ENCODE results near the gene ARFGAP3. TPM values are rescaled to one million over a fixed set of nuclear protein-coding genes. Genes with fewer than 3 reads are reported as not detected.

Gene ARFGAP3
- total and polyA plus RNA-seq, 2 donors = 33.1 to 59.6 TPM

GRCh38 chr22:42836026-42836425 lies 21.0 kb downstream of the ARFGAP3 start:
- DNase-seq (ENCODE audit: extremely low spot score) = no peak
- H3K27ac ChIP-seq (ENCODE audit: low read depth) = no peak overlapping the region
- no peak overlapping the region for H3K4me3 ChIP-seq (ENCODE audit: low read depth, low read length)
- 96% methylated on average over 5 of the region's 5 CpGs for WGBS
- peaks cover 8% of the 10 kb centered on the region for H3K36me3 ChIP-seq (ENCODE audit: insufficient read depth)
- no peaks in the 10 kb centered on the region for H3K4me1 ChIP-seq (ENCODE audit: insufficient read depth)

GRCh38 chr22:42834177-42834949 lies 22.7 kb downstream of the ARFGAP3 start:
- DNase-seq (ENCODE audit: extremely low spot score) = no peak
- Histone ChIP-seq H3K4me3 (ENCODE audit: low read depth, low read length) (no peak overlapping the region), H3K36me3 (ENCODE audit: insufficient read depth) (peaks cover 8% of the 10 kb centered on the region), H3K4me1 (ENCODE audit: insufficient read depth) (no peaks in the 10 kb centered on the region), H3K27ac (ENCODE audit: low read depth) (no peak overlapping the region)
- WGBS = 85% methylated on average over 5 of the region's 5 CpGs

DNA sequence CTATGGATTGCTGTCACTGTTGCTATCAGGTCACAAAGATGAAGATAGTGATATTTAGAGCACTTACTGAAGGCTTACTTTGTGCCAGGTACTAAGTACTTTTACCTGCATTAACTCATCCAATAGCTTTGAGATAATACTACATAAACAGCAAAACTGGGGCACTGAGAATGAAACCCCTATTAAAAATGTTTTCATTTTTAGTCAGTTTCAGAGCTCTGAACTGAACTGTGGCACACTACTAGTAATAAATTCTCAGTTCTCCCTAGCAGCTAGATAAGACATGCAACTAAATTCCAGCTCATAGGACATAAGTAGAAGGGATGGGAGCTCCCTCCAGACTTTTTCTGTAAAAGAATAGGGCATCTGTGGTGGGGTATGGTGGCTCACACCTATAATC lies 24.0 kb downstream of the ARFGAP3 start:
- Histone ChIP-seq H3K27ac (ENCODE audit: low read depth) (no peak overlapping the region), H3K4me1 (ENCODE audit: insufficient read depth) (no peaks in the 10 kb centered on the region), H3K36me3 (ENCODE audit: insufficient read depth) (peaks cover 9% of the 10 kb centered on the region), H3K4me3 (ENCODE audit: low read depth, low read length) (no peak overlapping the region)
- no peak for DNase-seq (ENCODE audit: extremely low spot score)

DNA sequence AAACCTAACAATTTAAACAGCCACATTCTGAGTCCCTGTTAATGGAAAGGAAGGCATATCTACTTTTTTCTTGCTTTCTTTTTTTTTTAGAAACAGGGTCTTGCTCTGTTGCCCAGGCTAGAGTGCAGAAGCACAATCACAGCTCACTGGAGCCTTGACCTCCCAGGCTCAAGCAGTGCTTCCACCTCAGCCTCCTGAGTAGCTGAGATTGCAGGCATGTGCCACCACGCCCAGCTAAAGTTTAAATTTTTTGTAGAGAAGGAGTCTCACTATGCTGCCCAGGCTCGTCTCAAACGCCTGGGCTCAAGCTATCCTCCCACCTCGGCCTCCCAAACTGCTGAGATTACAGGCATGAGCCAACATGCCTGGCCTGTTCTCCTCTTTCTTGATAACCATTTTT lies 25.4 kb downstream of the ARFGAP3 start:
- Histone ChIP-seq H3K36me3 (ENCODE audit: insufficient read depth) (peaks cover 9% of the 10 kb centered on the region), H3K27ac (ENCODE audit: low read depth) (no peak overlapping the region), H3K4me1 (ENCODE audit: insufficient read depth) (no peaks in the 10 kb centered on the region), H3K4me3 (ENCODE audit: low read depth, low read length) (no peak overlapping the region)
- no peak for DNase-seq (ENCODE audit: extremely low spot score)
- 87% methylated on average over 4 of the region's 4 CpGs for WGBS

DNA sequence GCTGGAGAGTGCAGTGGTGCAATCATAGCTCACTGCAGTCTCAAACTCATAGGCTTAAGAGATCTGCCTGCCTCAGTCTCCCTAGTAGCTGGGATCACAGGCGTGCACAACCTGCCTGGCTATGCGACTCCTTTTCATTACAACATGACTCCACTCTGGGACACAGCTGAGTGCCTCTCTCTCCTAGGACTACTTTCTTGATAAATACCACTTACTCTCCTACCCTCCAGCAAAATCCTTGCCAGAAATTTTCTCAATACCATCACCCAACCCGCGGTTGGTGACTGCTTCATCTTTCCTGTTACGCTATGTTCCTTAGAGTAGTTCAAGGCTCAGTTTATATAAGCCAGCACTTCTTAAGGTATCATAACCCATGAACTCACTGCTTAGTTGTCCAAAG lies 26.9 kb downstream of the ARFGAP3 start:
- Histone ChIP-seq H3K4me3 (ENCODE audit: low read depth, low read length) (no peak overlapping the region), H3K4me1 (ENCODE audit: insufficient read depth) (no peaks in the 10 kb centered on the region), H3K36me3 (ENCODE audit: insufficient read depth) (peaks cover 9% of the 10 kb centered on the region), H3K27ac (ENCODE audit: low read depth) (no peak overlapping the region)
- 97% methylated on average over 5 of the region's 5 CpGs for whole genome bisulfite sequencing
- DNase-seq (ENCODE audit: extremely low spot score) = no peak

- Histone ChIP-seq H3K36me3 (ENCODE audit: insufficient read depth) (peaks cover 9% of the 10 kb centered on the region), H3K27ac (ENCODE audit: low read depth) (no peak overlapping the region), H3K4me3 (ENCODE audit: low read depth, low read length) (no peak overlapping the region), H3K4me1 (ENCODE audit: insufficient read depth) (no peaks in the 10 kb centered on the region)
- no peak for DNase-seq (ENCODE audit: extremely low spot score)
- WGBS = 63% methylated on average over 3 of the region's 3 CpGs
Measured at GRCh38 chr22:42829302-42829701, 27.8 kb downstream of the ARFGAP3 start.

- H3K4me3 ChIP-seq (ENCODE audit: low read depth, low read length) = no peak overlapping the region
- no peak for DNase-seq (ENCODE audit: extremely low spot score)
- peaks cover 2% of the 10 kb centered on the region for H3K36me3 ChIP-seq (ENCODE audit: insufficient read depth)
- WGBS = 71% methylated on average over 3 of the region's 3 CpGs
- H3K4me1 ChIP-seq (ENCODE audit: insufficient read depth) = no peaks in the 10 kb centered on the region
- H3K27ac ChIP-seq (ENCODE audit: low read depth) = no peak overlapping the region
Measured at GRCh38 chr22:42825796-42826195, 31.3 kb downstream of the ARFGAP3 start.

DNA sequence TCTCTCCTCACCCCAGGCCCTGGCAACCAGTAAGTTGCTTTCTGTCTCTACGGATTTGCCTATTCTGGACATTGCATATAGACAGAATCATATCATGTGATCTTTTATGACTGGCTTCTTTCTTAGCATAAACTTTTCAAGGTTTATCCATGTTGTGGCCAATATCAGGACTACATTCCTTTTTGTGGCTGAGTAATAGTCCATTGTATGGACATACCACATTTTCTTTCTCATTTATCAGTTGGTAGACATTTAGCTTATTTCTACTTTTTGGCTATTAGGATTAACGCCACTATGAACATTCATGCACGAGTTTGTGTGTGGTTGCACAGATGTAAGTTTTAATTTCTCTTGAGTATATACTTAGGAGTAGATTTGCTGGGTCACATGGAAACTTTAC lies 35.7 kb downstream of the ARFGAP3 start:
- Histone ChIP-seq H3K36me3 (ENCODE audit: insufficient read depth) (no peaks in the 10 kb centered on the region), H3K4me3 (ENCODE audit: low read depth, low read length) (no peak overlapping the region), H3K4me1 (ENCODE audit: insufficient read depth) (no peaks in the 10 kb centered on the region), H3K27ac (ENCODE audit: low read depth) (no peak overlapping the region)
- DNase-seq (ENCODE audit: extremely low spot score) = no peak
- WGBS = 99% methylated on average over 3 of the region's 3 CpGs

- Histone ChIP-seq H3K4me3 (ENCODE audit: low read depth, low read length) (no peak overlapping the region), H3K4me1 (ENCODE audit: insufficient read depth) (no peaks in the 10 kb centered on the region), H3K36me3 (ENCODE audit: insufficient read depth) (no peaks in the 10 kb centered on the region), H3K27ac (ENCODE audit: low read depth) (peak overlapping the region; percentile 18)
- DNase-seq (ENCODE audit: extremely low spot score) = no peak
- WGBS = 51% methylated on average over 9 of the region's 9 CpGs
Measured at GRCh38 chr22:42820045-42820763, 36.9 kb downstream of the ARFGAP3 start.

- Histone ChIP-seq H3K4me1 (ENCODE audit: insufficient read depth) (no peaks in the 10 kb centered on the region), H3K4me3 (ENCODE audit: low read depth, low read length) (no peak overlapping the region), H3K36me3 (ENCODE audit: insufficient read depth) (no peaks in the 10 kb centered on the region), H3K27ac (ENCODE audit: low read depth) (peak overlapping the region; percentile 88)
- WGBS = 74% methylated on average over 9 of the region's 9 CpGs
- no peak for DNase-seq (ENCODE audit: extremely low spot score)
Measured at GRCh38 chr22:42819412-42820044, 37.5 kb downstream of the ARFGAP3 start.

DNA sequence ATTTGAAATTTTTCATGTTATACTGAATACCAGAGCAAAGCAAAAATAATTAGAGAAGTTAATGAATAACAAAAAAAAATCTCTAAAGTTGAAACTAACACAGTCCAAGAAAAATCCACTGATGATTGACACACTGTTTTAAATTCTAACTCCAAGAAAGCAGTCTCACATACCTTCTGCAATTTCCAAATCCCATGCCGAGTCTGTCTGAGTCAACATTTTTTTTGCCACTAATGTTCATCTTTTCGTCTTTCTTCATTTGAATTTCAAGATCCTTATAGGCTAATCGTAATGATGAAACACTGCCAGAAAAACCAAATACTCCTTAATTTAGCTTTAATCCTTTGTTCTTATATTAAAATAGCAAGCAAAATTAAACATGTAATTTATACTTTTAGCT lies 39.5 kb downstream of the ARFGAP3 start:
- Histone ChIP-seq H3K4me1 (ENCODE audit: insufficient read depth) (peaks cover 1% of the 10 kb centered on the region), H3K4me3 (ENCODE audit: low read depth, low read length) (no peak overlapping the region), H3K36me3 (ENCODE audit: insufficient read depth) (no peaks in the 10 kb centered on the region), H3K27ac (ENCODE audit: low read depth) (no peak overlapping the region)
- whole genome bisulfite sequencing = 70% methylated on average over 3 of the region's 3 CpGs
- DNase-seq (ENCODE audit: extremely low spot score) = no peak

- WGBS = 86% methylated on average over 3 of the region's 3 CpGs
- Histone ChIP-seq H3K36me3 (ENCODE audit: insufficient read depth) (no peaks in the 10 kb centered on the region), H3K4me1 (ENCODE audit: insufficient read depth) (peaks cover 1% of the 10 kb centered on the region), H3K27ac (ENCODE audit: low read depth) (no peak overlapping the region), H3K4me3 (ENCODE audit: low read depth, low read length) (no peak overlapping the region)
- DNase-seq (ENCODE audit: extremely low spot score) = no peak
Measured at GRCh38 chr22:42816336-42816735, 40.7 kb downstream of the ARFGAP3 start.

GRCh38 chr22:42814616-42815015 lies 42.5 kb downstream of the ARFGAP3 start:
- Histone ChIP-seq H3K4me1 (ENCODE audit: insufficient read depth) (peaks cover 1% of the 10 kb centered on the region), H3K27ac (ENCODE audit: low read depth) (no peak overlapping the region), H3K4me3 (ENCODE audit: low read depth, low read length) (no peak overlapping the region), H3K36me3 (ENCODE audit: insufficient read depth) (no peaks in the 10 kb centered on the region)
- DNase-seq (ENCODE audit: extremely low spot score) = no peak
- 74% methylated on average over 2 of the region's 2 CpGs for WGBS

- peaks cover 1% of the 10 kb centered on the region for H3K4me1 ChIP-seq (ENCODE audit: insufficient read depth)
- no peak overlapping the region for H3K4me3 ChIP-seq (ENCODE audit: low read depth, low read length)
- H3K27ac ChIP-seq (ENCODE audit: low read depth) = no peak overlapping the region
- H3K36me3 ChIP-seq (ENCODE audit: insufficient read depth) = no peaks in the 10 kb centered on the region
- WGBS = 44% methylated on average over 2 of the region's 2 CpGs
- DNase-seq (ENCODE audit: extremely low spot score) = no peak
Measured at GRCh38 chr22:42814215-42814614, 42.9 kb downstream of the ARFGAP3 start.
